Measurements from ENCODE around the gene MCM5.
"Not testable (repeated sequence)": the region's sequence is repeated elsewhere in the genome, so short reads cannot be mapped to it uniquely, and the experiment has no call there.

The MCM5 gene

DNA sequence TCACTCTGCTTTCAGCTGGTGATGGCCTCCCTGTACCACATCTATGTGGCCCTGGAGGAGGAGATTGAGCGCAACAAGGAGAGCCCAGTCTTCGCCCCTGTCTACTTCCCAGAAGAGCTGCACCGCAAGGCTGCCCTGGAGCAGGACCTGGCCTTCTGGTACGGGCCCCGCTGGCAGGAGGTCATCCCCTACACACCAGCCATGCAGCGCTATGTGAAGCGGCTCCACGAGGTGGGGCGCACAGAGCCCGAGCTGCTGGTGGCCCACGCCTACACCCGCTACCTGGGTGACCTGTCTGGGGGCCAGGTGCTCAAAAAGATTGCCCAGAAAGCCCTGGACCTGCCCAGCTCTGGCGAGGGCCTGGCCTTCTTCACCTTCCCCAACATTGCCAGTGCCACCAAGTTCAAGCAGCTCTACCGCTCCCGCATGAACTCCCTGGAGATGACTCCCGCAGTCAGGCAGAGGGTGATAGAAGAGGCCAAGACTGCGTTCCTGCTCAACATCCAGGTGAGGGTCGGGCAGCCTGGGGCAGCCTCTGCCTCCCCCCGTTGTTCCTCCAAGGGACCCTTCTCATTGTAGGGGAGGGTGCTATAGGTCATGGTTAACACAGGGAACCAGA lies 13.2 kb upstream of the MCM5 start:
- H3K27ac ChIP-seq, result no peak overlapping the region
- no peak for TF ChIP-seq CTCF (conservative IDR thresholded peaks at IDR 0.05)
- TF ChIP-seq ZFX (IDR thresholded peaks at IDR 0.05), result no peak

DNA sequence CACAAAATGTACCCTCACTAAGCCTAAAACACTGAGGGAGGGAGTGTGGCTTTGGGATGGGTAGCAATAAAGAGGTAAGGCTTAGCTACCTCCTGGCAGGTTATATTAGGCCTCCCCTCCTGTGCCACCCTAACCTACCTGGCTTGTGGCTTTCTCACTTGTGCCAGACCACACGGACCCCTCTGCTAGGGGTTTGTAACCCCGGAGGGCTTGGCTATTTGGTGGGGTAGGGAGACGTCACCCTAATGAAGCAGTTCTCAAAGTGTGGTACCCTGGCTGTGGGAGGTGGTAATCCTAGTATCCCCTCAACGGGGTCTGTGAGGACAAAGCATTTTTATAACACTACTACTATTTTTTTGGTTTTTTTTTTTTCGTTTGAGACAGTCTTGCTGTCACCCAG lies 9.0 kb upstream of the MCM5 start:
- no peak overlapping the region for H3K27ac ChIP-seq
- no peak for TF ChIP-seq ZFX (IDR thresholded peaks at IDR 0.05)
- no peak for TF ChIP-seq CTCF (conservative IDR thresholded peaks at IDR 0.05)

DNA sequence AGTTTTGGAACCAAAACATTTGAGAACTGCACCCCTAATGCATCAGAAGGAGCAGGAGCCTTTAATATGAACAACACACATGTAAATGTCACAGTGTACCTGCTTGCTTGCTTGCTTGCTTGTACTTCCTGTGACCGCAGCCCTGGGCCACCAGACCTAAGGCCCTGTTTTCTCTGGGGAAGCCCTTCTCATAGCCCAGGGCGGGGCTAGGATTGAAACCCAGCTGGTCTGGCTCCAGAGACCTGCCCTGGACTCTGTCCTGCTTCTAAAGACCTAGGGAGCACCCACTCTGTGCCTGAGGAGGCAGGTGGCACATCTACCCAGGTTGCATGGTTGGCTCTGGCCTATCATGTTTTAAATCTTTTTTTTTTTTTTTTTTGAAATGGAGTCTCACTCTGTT lies 7.6 kb upstream of the MCM5 start:
- no peak for TF ChIP-seq CTCF (conservative IDR thresholded peaks at IDR 0.05)
- H3K27ac ChIP-seq, result no peak overlapping the region

DNA sequence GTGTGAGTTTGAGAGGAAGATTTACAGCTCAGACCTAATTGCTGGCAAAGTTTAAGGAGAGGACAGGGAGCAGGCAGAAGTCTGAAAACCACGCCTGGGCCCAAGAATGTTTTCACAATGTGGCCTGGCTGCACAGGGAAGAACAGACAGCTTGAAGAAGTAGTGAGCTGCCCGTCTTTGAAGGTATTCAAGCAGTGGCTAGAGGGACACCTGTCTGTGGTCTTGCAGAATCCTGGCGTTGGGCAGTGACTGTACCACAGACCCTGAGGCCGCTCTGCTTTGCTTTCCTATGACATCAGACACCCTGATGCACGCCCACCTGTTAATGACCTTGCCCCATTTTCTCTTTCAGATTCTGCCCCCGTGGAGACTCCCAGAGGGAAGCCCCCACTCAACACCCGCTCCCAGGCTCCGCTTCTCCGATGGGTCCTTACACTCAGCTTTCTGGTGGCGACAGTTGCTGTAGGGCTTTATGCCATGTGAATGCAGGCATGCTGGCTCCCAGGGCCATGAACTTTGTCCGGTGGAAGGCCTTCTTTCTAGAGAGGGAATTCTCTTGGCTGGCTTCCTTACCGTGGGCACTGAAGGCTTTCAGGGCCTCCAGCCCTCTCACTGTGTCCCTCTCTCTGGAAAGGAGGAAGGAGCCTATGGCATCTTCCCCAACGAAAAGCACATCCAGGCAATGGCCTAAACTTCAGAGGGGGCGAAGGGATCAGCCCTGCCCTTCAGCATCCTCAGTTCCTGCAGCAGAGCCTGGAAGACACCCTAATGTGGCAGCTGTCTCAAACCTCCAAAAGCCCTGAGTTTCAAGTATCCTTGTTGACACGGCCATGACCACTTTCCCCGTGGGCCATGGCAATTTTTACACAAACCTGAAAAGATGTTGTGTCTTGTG lies 6.6 kb upstream of the MCM5 start:
- H3K27ac ChIP-seq, result no peak overlapping the region

GRCh38 chr22:35394011-35394312 lies 6.0 kb upstream of the MCM5 start:
- TF ChIP-seq ZFX (IDR thresholded peaks at IDR 0.05) (no peak), CTCF (conservative IDR thresholded peaks at IDR 0.05) (no peak)
- no peak overlapping the region for H3K27ac ChIP-seq

More for the DNA sequence above, 6.6 kb upstream of the MCM5 start:
- no peak for TF ChIP-seq CTCF (conservative IDR thresholded peaks at IDR 0.05)
- TF ChIP-seq ZFX (IDR thresholded peaks at IDR 0.05), result no peak

DNA sequence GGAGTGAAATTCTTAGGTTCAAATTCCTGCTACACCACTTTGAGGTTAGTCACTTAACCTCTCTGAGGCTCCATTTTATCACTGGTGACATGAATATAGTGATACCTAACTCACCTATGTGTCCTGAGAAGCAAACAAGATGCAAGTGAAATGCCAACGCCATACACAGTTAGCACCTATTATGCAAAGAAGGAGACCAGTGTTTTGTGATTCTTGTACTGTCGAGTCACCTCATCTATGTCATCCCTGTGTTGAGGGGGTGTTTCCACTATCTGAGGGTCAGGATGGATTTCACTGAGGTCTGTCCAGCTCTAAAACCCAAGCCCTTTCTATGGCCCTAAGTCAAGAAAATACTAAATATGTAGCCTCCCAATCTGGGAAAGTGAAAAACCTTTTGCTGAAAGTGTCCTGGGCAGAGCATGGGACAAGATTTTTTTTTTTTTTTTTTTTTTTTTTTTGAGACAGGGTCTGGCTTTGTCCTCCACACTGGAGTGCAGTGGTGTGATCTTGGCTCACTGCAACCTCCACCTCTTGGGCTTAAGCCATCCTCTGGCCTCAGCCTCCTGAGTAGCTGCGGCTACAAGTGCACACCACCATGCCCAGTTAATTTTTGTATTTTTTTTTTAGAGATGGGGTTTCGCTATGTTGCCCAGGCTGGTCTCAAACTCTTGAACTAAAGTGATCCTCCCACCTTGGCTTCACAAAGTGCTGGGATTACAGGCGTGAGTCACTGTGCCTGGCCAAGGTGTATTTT lies 5.0 kb upstream of the MCM5 start:
- no peak overlapping the region for H3K27ac ChIP-seq
- TF ChIP-seq CTCF (conservative IDR thresholded peaks at IDR 0.05), result no peak
- TF ChIP-seq ZFX (IDR thresholded peaks at IDR 0.05), result no peak

DNA sequence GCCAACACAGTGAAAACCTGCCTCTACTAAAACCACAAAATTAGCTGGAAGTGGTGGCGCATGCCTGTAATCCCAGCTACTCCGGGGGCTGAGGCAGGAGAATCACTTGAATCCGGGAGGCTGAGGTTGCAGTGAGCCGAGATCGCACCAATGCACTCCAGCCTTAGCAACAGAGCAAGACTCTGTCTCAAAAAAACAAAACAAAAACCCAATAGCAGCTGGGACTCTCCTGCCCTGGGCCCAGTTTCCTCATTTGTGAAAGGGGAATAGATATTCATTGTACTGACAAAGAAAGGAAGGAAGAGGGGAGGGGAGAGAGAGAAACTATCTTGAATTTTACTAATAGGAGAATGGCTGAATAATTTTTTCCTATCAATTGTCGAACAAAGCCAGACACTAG lies 3.3 kb upstream of the MCM5 start:
- not testable (repeated sequence) for H3K27ac ChIP-seq

Data from C4-2B (cell line).